HepG2 (cell line): ENCODE data around the gene PIM3. TPM values are rescaled to one million over a fixed set of nuclear protein-coding genes. Genes with fewer than 3 reads are reported as not detected.

Experiments used
- HMGA1 ChIP-seq: sonication (generic); formaldehyde crosslinking; conservative IDR thresholded peaks from 2 replicates; pipeline ENCODE4 v1.4.0; 2020; ENCODE audit warnings: missing genetic modification reagents
- MTF2 ChIP-seq: sonication (generic); formaldehyde crosslinking; IDR thresholded peaks from 2 replicates; pipeline ENCODE4 v1.5.0; 2020; ENCODE audit warnings: missing genetic modification reagents, borderline replicate concordance
- RFXANK ChIP-seq: IDR thresholded peaks from 2 replicates; pipeline ENCODE4 v1.6.1; 2016
- TAF1 ChIP-seq: sonication (generic); formaldehyde crosslinking; IDR thresholded peaks from 2 replicates; pipeline ENCODE4 v1.4.0; 2020; ENCODE audit warnings: missing genetic modification reagents
- ZNF235 ChIP-seq: sonication (generic); formaldehyde crosslinking; IDR thresholded peaks from 2 replicates; pipeline ENCODE4 v1.8.1; 2023; ENCODE audit warnings: mild to moderate bottlenecking, missing genetic modification reagents, borderline replicate concordance
- ZNF746 ChIP-seq: sonication (generic); formaldehyde crosslinking; IDR thresholded peaks from 2 replicates; pipeline ENCODE4 v1.8.0; 2022; ENCODE audit warnings: mild to moderate bottlenecking, missing genetic modification reagents
- ZNF782 ChIP-seq: sonication (generic); formaldehyde crosslinking; IDR thresholded peaks from 2 replicates; pipeline ENCODE4 v1.4.0; 2020; ENCODE audit warnings: missing genetic modification reagents, mild to moderate bottlenecking, borderline replicate concordance
- ZSCAN12 ChIP-seq: sonication (generic); formaldehyde crosslinking; IDR thresholded peaks from 2 replicates; pipeline ENCODE4 v1.9.0; 2021; ENCODE audit warnings: mild to moderate bottlenecking, missing genetic modification reagents
- polyA plus RNA-seq, 8 experiments: library from polyadenylated mRNA; depleted of rRNA in 3 of 8; stranded (reverse) in 7 of 8; unstranded in 1 of 8; fragments of >200 nt; fragmentation: Illumina TruSeq in 4 of 8; extraction: Trizol in 4 of 8; gene quantifications; 2 replicates each; pipeline versions ENCODE4 v1.2.1 to v1.2.3, GENCODE V29; 2011 to 2016; ENCODE audit warnings: low read depth in 4 of 8, missing spikeins in 1 of 8, mixed read lengths in 1 of 8; ENCODE audit not compliant: insufficient read depth in 1 of 8
- total RNA-seq, 5 experiments: library from RNA; depleted of rRNA; stranded (reverse); fragments of >200 nt; fragmentation: Illumina TruSeq; extraction: Trizol; gene quantifications; 2 replicates each; pipeline ENCODE4 v1.2.3, GENCODE V29; 2016; ENCODE audit warnings: low read depth in 1 of 5
- TF ChIP-seq, protein P1 (sequence below): IDR thresholded peaks from 2 replicates; pipeline ENCODE4 v1.6.1; 2016; ENCODE audit warnings: missing biosample characterization, missing genetic modification reagents, low read depth
- TF ChIP-seq, protein P2 (sequence below): IDR thresholded peaks from 2 replicates; pipeline ENCODE4 v1.6.1; 2012; ENCODE audit warnings: low read depth, low read length, improper control_type of control experiment
- TF ChIP-seq, protein P3 (sequence below): sonication (generic); formaldehyde crosslinking; conservative IDR thresholded peaks from 2 replicates; pipeline ENCODE4 v1.8.0; 2022; ENCODE audit warnings: mild to moderate bottlenecking, moderate library complexity, missing genetic modification reagents
- TF ChIP-seq, protein P4 (sequence below): sonication (generic); formaldehyde crosslinking; IDR thresholded peaks from 2 replicates; pipeline ENCODE4 v1.5.0; 2020; ENCODE audit warnings: mild to moderate bottlenecking, missing genetic modification reagents
- TF ChIP-seq, protein P5 (sequence below): sonication (generic); formaldehyde crosslinking; IDR thresholded peaks from 2 replicates; pipeline ENCODE4 v1.4.0; 2020; ENCODE audit warnings: missing genetic modification reagents
- TF ChIP-seq, protein P6 (sequence below): sonication (generic); formaldehyde crosslinking; IDR thresholded peaks from 2 replicates; pipeline ENCODE4 v1.5.0; 2020; ENCODE audit warnings: mild to moderate bottlenecking, missing genetic modification reagents

PIM3 gene
- total and polyA plus RNA-seq, 2 of the 13 experiments (the other 11 are each of a cell fraction or from before 2014, with no cell fraction given): 21.6 to 31.2 TPM

DNA sequence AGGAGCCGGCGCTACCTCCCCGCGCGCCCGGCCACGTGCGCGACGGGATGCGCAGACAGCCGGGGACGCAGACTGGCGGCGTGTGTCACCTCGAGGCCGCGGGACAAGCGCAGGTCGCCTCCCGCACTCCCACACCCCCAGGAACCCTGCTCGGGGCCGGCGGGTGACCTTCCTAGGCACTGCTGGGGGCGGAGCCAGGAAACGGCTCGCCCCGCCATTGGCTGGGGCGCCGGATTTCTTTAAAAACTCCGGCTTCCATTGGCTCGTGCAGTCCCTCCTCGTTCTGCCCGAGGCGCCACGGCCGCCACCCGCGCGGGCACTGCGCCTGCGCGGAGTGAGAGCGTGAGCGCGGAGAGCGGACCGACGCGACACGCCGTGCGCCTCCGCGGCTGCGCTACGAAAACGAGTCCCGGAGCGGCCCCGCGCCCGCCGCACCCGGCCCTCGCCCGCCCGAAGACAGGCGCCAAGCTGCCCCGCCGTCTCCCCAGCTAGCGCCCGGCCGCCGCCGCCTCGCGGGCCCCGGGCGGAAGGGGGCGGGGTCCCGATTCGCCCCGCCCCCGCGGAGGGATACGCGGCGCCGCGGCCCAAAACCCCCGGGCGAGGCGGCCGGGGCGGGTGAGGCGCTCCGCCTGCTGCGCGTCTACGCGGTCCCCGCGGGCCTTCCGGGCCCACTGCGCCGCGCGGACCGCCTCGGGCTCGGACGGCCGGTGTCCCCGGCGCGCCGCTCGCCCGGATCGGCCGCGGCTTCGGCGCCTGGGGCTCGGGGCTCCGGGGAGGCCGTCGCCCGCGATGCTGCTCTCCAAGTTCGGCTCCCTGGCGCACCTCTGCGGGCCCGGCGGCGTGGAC is at the start of gene PIM3 (continued):
- TF ChIP-seq, protein P1, sequence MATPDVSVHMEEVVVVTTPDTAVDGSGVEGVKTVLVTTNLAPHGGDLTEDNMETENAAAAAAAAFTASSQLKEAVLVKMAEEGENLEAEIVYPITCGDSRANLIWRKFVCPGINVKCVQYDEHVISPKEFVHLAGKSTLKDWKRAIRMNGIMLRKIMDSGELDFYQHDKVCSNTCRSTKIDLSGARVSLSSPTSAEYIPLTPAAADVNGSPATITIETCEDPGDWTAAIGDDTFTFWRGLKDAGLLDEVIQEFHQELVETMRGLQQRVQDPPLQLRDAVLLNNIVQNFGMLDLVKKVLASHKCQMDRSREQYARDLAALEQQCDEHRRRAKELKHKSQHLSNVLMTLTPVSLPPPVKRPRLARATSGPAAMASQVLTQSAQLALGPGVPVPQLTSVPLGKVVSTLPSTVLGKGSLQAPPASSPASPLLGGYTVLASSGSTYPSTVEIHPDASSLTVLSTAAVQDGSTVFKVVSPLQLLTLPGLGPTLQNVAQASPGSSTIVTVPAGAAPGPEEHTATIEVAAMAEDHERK (CRISPR knock-in tag): 0 out of 2 replicates have a peak, but pooled peaks have one; percentile 56
- peak; percentile 44; the same call in 1 of the 2 replicates for TF ChIP-seq ZNF746
- TF ChIP-seq MTF2: peak; percentile 68; the same call in 1 of the 2 replicates
- TF ChIP-seq, protein P2, sequence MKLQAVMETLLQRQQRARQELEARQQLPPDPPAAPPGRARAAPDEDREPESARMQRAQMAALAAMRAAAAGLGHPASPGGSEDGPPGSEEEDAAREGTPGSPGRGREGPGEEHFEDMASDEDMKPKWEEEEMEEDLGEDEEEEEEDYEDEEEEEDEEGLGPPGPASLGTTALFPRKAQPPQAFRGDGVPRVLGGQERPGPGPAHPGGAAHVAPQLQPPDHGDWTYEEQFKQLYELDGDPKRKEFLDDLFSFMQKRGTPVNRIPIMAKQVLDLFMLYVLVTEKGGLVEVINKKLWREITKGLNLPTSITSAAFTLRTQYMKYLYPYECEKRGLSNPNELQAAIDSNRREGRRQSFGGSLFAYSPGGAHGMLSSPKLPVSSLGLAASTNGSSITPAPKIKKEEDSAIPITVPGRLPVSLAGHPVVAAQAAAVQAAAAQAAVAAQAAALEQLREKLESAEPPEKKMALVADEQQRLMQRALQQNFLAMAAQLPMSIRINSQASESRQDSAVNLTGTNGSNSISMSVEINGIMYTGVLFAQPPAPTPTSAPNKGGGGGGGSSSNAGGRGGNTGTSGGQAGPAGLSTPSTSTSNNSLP: no peak
- TF ChIP-seq, protein P3, sequence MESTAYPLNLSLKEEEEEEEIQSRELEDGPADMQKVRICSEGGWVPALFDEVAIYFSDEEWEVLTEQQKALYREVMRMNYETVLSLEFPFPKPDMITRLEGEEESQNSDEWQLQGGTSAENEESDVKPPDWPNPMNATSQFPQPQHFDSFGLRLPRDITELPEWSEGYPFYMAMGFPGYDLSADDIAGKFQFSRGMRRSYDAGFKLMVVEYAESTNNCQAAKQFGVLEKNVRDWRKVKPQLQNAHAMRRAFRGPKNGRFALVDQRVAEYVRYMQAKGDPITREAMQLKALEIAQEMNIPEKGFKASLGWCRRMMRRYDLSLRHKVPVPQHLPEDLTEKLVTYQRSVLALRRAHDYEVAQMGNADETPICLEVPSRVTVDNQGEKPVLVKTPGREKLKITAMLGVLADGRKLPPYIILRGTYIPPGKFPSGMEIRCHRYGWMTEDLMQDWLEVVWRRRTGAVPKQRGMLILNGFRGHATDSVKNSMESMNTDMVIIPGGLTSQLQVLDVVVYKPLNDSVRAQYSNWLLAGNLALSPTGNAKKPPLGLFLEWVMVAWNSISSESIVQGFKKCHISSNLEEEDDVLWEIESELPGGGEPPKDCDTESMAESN: no peak
- TF ChIP-seq RFXANK: no peak
- no peak for TF ChIP-seq ZNF782 (CRISPR knock-in tag)
- TF ChIP-seq ZNF235: no peak
- TF ChIP-seq ZSCAN12 (CRISPR knock-in tag): no peak
- TF ChIP-seq, protein P4, sequence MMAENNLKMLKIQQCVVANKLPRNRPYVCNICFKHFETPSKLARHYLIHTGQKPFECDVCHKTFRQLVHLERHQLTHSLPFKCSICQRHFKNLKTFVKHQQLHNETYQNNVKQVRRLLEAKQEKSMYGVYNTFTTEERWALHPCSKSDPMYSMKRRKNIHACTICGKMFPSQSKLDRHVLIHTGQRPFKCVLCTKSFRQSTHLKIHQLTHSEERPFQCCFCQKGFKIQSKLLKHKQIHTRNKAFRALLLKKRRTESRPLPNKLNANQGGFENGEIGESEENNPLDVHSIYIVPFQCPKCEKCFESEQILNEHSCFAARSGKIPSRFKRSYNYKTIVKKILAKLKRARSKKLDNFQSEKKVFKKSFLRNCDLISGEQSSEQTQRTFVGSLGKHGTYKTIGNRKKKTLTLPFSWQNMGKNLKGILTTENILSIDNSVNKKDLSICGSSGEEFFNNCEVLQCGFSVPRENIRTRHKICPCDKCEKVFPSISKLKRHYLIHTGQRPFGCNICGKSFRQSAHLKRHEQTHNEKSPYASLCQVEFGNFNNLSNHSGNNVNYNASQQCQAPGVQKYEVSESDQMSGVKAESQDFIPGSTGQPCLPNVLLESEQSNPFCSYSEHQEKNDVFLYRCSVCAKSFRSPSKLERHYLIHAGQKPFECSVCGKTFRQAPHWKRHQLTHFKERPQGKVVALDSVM (CRISPR knock-in tag): no peak
- peak; percentile 73 for TF ChIP-seq TAF1
- TF ChIP-seq, protein P5, sequence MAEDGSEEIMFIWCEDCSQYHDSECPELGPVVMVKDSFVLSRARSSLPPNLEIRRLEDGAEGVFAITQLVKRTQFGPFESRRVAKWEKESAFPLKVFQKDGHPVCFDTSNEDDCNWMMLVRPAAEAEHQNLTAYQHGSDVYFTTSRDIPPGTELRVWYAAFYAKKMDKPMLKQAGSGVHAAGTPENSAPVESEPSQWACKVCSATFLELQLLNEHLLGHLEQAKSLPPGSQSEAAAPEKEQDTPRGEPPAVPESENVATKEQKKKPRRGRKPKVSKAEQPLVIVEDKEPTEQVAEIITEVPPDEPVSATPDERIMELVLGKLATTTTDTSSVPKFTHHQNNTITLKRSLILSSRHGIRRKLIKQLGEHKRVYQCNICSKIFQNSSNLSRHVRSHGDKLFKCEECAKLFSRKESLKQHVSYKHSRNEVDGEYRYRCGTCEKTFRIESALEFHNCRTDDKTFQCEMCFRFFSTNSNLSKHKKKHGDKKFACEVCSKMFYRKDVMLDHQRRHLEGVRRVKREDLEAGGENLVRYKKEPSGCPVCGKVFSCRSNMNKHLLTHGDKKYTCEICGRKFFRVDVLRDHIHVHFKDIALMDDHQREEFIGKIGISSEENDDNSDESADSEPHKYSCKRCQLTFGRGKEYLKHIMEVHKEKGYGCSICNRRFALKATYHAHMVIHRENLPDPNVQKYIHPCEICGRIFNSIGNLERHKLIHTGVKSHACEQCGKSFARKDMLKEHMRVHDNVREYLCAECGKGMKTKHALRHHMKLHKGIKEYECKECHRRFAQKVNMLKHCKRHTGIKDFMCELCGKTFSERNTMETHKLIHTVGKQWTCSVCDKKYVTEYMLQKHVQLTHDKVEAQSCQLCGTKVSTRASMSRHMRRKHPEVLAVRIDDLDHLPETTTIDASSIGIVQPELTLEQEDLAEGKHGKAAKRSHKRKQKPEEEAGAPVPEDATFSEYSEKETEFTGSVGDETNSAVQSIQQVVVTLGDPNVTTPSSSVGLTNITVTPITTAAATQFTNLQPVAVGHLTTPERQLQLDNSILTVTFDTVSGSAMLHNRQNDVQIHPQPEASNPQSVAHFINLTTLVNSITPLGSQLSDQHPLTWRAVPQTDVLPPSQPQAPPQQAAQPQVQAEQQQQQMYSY (CRISPR knock-in tag): no peak
- TF ChIP-seq, protein P6, sequence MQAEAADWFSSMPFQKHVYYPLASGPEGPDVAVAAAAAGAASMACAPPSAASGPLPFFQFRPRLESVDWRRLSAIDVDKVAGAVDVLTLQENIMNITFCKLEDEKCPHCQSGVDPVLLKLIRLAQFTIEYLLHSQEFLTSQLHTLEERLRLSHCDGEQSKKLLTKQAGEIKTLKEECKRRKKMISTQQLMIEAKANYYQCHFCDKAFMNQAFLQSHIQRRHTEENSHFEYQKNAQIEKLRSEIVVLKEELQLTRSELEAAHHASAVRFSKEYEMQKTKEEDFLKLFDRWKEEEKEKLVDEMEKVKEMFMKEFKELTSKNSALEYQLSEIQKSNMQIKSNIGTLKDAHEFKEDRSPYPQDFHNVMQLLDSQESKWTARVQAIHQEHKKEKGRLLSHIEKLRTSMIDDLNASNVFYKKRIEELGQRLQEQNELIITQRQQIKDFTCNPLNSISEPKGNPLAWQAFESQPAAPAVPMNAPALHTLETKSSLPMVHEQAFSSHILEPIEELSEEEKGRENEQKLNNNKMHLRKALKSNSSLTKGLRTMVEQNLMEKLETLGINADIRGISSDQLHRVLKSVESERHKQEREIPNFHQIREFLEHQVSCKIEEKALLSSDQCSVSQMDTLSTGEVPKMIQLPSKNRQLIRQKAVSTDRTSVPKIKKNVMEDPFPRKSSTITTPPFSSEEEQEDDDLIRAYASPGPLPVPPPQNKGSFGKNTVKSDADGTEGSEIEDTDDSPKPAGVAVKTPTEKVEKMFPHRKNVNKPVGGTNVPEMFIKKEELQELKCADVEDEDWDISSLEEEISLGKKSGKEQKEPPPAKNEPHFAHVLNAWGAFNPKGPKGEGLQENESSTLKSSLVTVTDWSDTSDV (CRISPR knock-in tag): 0 out of 2 replicates have a peak, but pooled peaks have one; percentile 33
- no peak for TF ChIP-seq HMGA1
